ENCODE data around the gene FAS.

FAS gene

GRCh38 chr10:88990384-88991160 is at the start of gene FAS:
Gene FAS, plus strand, starts transcription at chr10:88990798. Its CDS starts 79 bp downstream, at chr10:88990877.
- no peak for FAIRE-seq

- FAIRE-seq = no peak
Observed at GRCh38 chr10:88941026-88941425, 49.6 kb upstream of the FAS start.

- no peak for FAIRE-seq
Observed at GRCh38 chr10:88943778-88944177, 46.8 kb upstream of the FAS start.

- FAIRE-seq = no peak
Observed at GRCh38 chr10:88944813-88945212, 45.8 kb upstream of the FAS start.

- FAIRE-seq = no peak
Observed at GRCh38 chr10:88946200-88946599, 44.4 kb upstream of the FAS start.

- no peak for FAIRE-seq
Observed at GRCh38 chr10:88946965-88947590, 43.5 kb upstream of the FAS start.

GRCh38 chr10:88949051-88949450 is 41.5 kb upstream of the FAS start:
- no peak for FAIRE-seq

GRCh38 chr10:88949912-88950837 is 40.4 kb upstream of the FAS start:
- FAIRE-seq = no peak

GRCh38 chr10:88952647-88953111 is 37.9 kb upstream of the FAS start, which contains the start of gene ACTA2:
Gene ACTA2, minus strand, starts transcription at chr10:88952773. Its CDS starts 3,843 bp downstream, at chr10:88948930.
- no peak for FAIRE-seq

GRCh38 chr10:88953662-88954061 is 36.9 kb upstream of the FAS start:
- no peak for FAIRE-seq

GRCh38 chr10:88954458-88955083 is 36.0 kb upstream of the FAS start:
- FAIRE-seq = no peak

GRCh38 chr10:88957381-88957780 is 33.2 kb upstream of the FAS start:
- FAIRE-seq = no peak

- no peak for FAIRE-seq
Observed at GRCh38 chr10:88958721-88959120, 31.9 kb upstream of the FAS start.

GRCh38 chr10:88960802-88961201 is 29.8 kb upstream of the FAS start:
- no peak for FAIRE-seq

- no peak for FAIRE-seq
Observed at GRCh38 chr10:88961266-88961665, 29.3 kb upstream of the FAS start.

- no peak for FAIRE-seq
Observed at GRCh38 chr10:88962336-88962735, 28.3 kb upstream of the FAS start.

GRCh38 chr10:88963318-88963717 is 27.3 kb upstream of the FAS start:
- no peak for FAIRE-seq

- no peak for FAIRE-seq
Observed at GRCh38 chr10:88964360-88964759, 26.2 kb upstream of the FAS start.

- FAIRE-seq = no peak
Observed at GRCh38 chr10:88964869-88965415, 25.7 kb upstream of the FAS start.

GRCh38 chr10:88966797-88967196 is 23.8 kb upstream of the FAS start:
- FAIRE-seq = no peak

- no peak for FAIRE-seq
Observed at GRCh38 chr10:88968391-88968790, 22.2 kb upstream of the FAS start.

Measured in TTC549 (cell line).